Left lung (tissue), 10 donors: ENCODE results near the gene FRMD4A. TPM values are rescaled to one million over a fixed set of nuclear protein-coding genes. Genes with fewer than 3 reads are reported as not detected.

Experiments used
- ATAC-seq: fragments of 200-7000 bp; cut with Tn5 transposase; one replicate; pipeline ENCODE4 v1.9.1; 2020; ENCODE audit warnings: moderate library complexity
- DNase-seq, 4 donors: peaks; one replicate each; pipeline ENCODE4 v3.0.0-alpha.2; 2013 to 2020
- H3K27ac ChIP-seq, 2 donors: fragments of 200-600 bp; sonication (generic) in 1 of 2; one replicate each; pipeline versions ENCODE4 v1.5.0 to v1.8.0; 2020 to 2021
- H3K27me3 ChIP-seq, 2 donors: fragments of 200-600 bp; sonication (generic) in 1 of 2; one replicate each; pipeline versions ENCODE4 v1.5.0 to v1.8.0; 2020 to 2021
- H3K36me3 ChIP-seq, 2 donors: fragments of 200-600 bp; sonication (generic) in 1 of 2; one replicate each; pipeline versions ENCODE4 v1.5.0 to v1.8.0; 2020 to 2021
- H3K4me1 ChIP-seq, 2 donors: fragments of 200-600 bp; one replicate each; pipeline ENCODE4 v1.8.0; 2021
- H3K4me3 ChIP-seq, 2 donors: fragments of 200-600 bp; sonication (generic) in 1 of 2; one replicate each; pipeline versions ENCODE4 v1.5.0 to v1.8.0; 2020 to 2021; ENCODE audit warnings: mild to moderate bottlenecking in 1 of 2
- H3K9me3 ChIP-seq, 2 donors: fragments of 200-600 bp; sonication (generic) in 1 of 2; one replicate each; pipeline versions ENCODE4 v1.5.0 to v1.8.0; 2020 to 2021
- CTCF ChIP-seq, 2 donors: fragments of 200-600 bp; sonication (generic) in 1 of 2; IDR thresholded peaks; one replicate each; pipeline versions ENCODE4 v1.5.0 to v1.8.0; 2021; ENCODE audit warnings: antibody characterized with exemption in 2 of 2
- intact Hi-C, 2 donors: fragments of 100-400 bp; cut with DNase I; formaldehyde crosslinking; loops; one replicate each; pipeline versions ENCODE4 v1.11.2 to v1.14.2; 2022
- polyA plus RNA-seq, 6 donors: library from polyadenylated mRNA; unstranded; fragments of 120-200 nt; gene quantifications; one replicate each; pipeline ENCODE4 v1.2.1, GENCODE V29; 2013; ENCODE audit not compliant: insufficient read length in 6 of 6
- total RNA-seq, 2 donors: library from RNA; stranded (reverse); fragmentation: NEBNext Ultra II Directional; extraction: Animal tissue kit (Norgen Biotek cat#: 25700); gene quantifications; one replicate each; pipeline ENCODE4 v1.2.1, GENCODE V29; 2021
- donor health status: DM: no; HTN: yes; CAD: no.
- donor health status: DM: no; HTN: no; CAD: no.

FRMD4A gene
- total and polyA plus RNA-seq, 8 donors, result 33.9 to 62.8 (median 57.0) TPM

DNA sequence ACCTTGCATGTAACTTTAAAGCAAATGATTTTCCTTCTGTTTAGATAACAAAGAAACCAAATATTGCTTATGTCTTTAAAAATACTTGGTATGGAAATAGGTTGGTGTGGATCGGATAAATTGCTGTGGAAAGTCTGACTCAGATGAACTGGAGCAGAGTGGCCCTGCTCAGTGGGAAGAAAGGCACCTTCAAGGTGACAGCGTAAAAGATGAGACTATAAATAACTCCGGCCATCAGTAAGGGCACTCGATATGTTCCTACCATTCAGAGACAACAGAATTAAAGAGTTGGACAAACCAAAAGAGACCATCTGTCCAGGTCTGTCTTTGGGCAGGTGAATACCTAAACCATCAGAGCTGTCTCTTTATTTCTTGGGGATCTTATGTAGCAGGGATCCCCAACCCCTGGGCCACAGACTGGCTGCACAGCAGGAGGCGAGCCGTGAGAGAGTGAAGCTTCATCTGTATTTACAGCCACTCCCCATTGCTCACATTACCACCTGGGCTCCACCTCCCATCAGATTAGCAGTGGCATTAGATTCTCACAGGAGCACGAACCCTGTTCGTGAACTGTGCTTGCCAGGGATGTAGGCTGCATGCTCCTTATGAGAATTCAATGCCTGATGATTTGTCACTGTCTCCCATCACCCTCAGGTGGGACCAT, 386.9 kb downstream of the FRMD4A start:
- Histone ChIP-seq H3K4me3 (no peak overlapping the region), H3K27me3 (no peaks in the 10 kb centered on the region), H3K4me1 (no peaks in the 10 kb centered on the region), H3K9me3 (no peaks in the 10 kb centered on the region), H3K27ac (no peak overlapping the region), H3K36me3 (no peaks in the 10 kb centered on the region)
- TF ChIP-seq CTCF (IDR thresholded peaks at IDR 0.05), result no peak
- intact Hi-C loops, result no loop called here
- no peak for DNase-seq
- ATAC-seq, result no peak

DNA sequence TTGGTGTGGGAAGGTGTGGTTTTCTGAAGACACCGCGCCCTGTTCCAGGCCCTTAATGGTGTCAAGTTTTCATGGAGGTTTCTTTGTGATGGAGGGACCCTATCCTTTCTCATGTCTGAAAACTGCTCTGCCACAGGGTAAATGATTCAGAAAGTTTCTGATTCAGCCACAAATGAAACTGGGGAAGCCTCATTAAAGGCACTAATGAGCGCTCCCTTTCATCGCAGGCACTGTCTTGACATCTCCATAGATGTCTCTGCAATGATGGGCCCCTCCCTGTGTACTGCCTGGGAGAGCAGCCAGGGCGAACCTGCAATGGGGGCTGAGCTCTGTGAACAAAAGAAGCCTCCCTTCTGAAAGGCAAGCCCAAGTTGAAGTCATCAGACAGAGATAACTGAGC, 388.7 kb downstream of the FRMD4A start:
- ATAC-seq, result no peak
- intact Hi-C loops, result no loop called here
- TF ChIP-seq CTCF (IDR thresholded peaks at IDR 0.05), result no peak

DNA sequence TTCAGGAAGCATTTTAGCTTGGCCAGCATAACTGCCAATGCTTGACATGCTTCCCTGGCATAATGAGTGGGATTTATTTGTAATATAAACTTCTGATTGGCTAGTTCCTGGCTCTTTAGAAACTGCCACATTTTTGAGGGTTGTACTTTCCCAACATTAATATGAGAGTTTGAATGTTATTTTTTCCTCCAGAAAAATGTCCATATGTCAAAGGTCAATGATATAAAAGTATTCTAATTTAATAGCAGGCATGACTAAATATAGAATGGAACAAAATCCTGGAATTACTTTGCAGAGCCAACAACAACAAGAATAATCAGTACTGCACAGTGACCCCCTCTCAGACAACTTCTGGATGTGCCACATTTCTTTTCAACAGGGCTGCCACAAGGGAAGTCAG, 391.3 kb downstream of the FRMD4A start:
- no peak overlapping the region for H3K4me3 ChIP-seq
- H3K27ac ChIP-seq, result no peak overlapping the region
- no peaks in the 10 kb centered on the region for H3K4me1 ChIP-seq
- ATAC-seq (no peak), DNase-seq (no peak)
- H3K36me3 ChIP-seq, result no peaks in the 10 kb centered on the region
- TF ChIP-seq CTCF (IDR thresholded peaks at IDR 0.05), result no peak
- H3K9me3 ChIP-seq, result no peaks in the 10 kb centered on the region
- H3K27me3 ChIP-seq, result no peaks in the 10 kb centered on the region
- intact Hi-C loops, result no loop called here

More for the DNA sequence above, 388.7 kb downstream of the FRMD4A start:
- Histone ChIP-seq H3K9me3 (no peaks in the 10 kb centered on the region), H3K27me3 (no peaks in the 10 kb centered on the region), H3K4me3 (no peak overlapping the region), H3K4me1 (no peaks in the 10 kb centered on the region), H3K36me3 (no peaks in the 10 kb centered on the region), H3K27ac (no peak overlapping the region)
- no peak for DNase-seq

DNA sequence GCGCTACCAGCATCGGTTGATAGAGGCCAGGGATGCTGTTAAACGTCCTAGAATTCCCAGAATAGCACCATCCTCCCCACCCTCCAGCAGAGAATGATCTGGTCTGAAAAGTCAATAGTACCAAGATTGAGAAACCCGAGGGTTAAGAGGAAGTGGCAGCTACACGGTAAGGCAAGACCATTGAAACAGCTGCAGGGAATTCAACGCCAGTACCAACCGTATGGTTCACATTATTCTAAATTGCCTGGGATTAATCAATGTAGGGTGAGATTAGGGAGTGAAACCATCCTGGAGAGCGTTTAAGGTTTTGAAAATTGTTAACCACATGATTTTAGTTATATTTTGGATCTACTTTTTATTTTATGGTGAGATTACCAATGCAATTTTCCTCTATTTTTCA, 391.8 kb downstream of the FRMD4A start:
- Histone ChIP-seq H3K36me3 (no peaks in the 10 kb centered on the region), H3K4me1 (no peaks in the 10 kb centered on the region), H3K27me3 (no peaks in the 10 kb centered on the region), H3K9me3 (no peaks in the 10 kb centered on the region), H3K4me3 (no peak overlapping the region), H3K27ac (no peak overlapping the region)
- intact Hi-C loops, result no loop called here
- no peak for TF ChIP-seq CTCF (IDR thresholded peaks at IDR 0.05)
- ATAC-seq, result no peak
- DNase-seq, result no peak

- no peaks in the 10 kb centered on the region for H3K36me3 ChIP-seq
- no peak for TF ChIP-seq CTCF (IDR thresholded peaks at IDR 0.05)
- H3K9me3 ChIP-seq, result no peaks in the 10 kb centered on the region
- no peak overlapping the region for H3K27ac ChIP-seq
- intact Hi-C loops, result no loop called here
- DNase-seq (no peak), ATAC-seq (no peak)
- H3K4me1 ChIP-seq, result no peaks in the 10 kb centered on the region
- no peaks in the 10 kb centered on the region for H3K27me3 ChIP-seq
- no peak overlapping the region for H3K4me3 ChIP-seq
Measured at GRCh38 chr10:13936826-13937225, 393.9 kb downstream of the FRMD4A start.
